NOMO-1 (cell line): ENCODE results near the gene OGDH.
"Not testable (repeated sequence)": the region's sequence is repeated elsewhere in the genome, so short reads cannot be mapped to it uniquely, and the experiment has no call there.

ENCODE experiments used
- DNase-seq, 2 experiments: peaks; one replicate each; lab custom pipeline; 2025; ENCODE audit not compliant: unreplicated experiment in 2 of 2; lab: John Stamatoyannopoulos, UW

The OGDH gene

DNA sequence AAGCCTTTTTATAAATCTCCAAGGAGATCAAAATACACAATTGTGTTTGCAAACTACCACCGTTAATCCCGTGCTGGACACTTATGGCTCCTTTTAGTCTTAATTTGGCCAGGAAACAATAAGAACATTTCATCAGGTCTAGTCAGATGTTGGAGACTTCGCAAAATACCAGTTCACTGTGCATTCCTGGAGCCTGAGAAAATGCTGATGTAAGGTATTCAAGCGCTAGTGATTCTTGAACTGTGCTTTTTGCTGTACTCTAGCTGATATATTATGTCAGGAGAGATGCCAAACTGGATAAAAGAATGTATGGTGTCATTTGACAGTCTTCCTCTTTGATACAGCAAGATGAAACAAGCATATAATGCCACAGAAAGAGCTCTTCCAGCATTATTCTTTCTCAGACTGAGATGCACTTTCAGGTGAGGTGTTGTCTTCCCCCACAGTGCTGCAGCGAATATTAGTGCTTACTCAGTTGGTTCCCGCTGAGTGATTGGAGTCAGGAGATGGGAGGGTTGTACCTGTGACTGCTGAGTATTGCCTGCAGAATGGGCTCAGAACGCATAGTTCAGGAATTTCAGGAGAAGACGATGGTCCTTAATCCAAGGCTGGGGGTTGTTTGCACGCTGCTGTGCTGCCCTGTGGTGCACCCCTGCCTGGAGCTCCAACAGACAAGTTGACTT lies 59.2 kb downstream of the OGDH start:
- no peak for DNase-seq

- DNase-seq = no peak
Observed at GRCh38 chr7:44666566-44666965, 60.1 kb downstream of the OGDH start.

DNA sequence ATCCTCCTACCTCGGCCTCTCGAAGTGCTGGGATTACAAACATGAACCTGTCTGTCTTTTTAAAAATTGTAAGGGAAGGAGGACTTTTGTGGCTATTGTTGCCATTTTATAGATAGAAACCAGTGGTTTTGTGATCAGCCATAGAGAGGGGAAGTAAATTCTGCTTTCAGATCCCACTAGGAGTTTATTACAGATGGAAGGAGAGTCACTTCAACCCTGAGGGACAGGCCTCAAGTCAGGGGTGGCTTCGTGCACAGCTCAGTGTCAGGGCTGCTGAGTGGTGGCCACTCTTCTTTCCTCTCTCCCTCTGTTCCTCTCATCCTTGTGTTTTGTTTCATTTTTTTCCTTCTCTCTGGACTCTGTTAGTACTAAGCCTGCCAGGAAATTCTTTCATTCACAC lies 60.8 kb downstream of the OGDH start:
- peak in 1 of 2 experiments; percentile 19 for DNase-seq

DNA sequence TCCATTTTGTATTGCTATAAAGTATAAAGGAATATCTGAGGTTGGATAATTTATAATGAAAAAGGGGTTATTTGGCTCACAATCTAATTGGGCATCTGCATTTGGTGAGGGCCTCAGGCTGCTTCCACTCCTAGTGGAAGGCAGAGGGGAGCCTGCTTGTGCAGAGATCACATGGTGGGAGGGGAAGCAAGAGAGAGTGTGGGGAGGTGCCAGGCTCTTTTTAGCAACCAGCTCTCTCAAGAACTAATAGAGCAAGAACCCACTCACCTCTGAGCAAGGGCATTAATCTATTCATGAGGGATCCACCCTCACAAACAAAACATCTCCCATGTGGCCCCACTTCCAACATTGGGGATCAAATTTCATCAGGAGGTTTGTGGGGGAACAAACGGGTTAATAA lies 64.6 kb downstream of the OGDH start:
- DNase-seq = no peak

- DNase-seq = no peak
Observed at GRCh38 chr7:44673324-44673723, 66.9 kb downstream of the OGDH start.

- no peak for DNase-seq
Observed at GRCh38 chr7:44673771-44674170, 67.3 kb downstream of the OGDH start.

DNA sequence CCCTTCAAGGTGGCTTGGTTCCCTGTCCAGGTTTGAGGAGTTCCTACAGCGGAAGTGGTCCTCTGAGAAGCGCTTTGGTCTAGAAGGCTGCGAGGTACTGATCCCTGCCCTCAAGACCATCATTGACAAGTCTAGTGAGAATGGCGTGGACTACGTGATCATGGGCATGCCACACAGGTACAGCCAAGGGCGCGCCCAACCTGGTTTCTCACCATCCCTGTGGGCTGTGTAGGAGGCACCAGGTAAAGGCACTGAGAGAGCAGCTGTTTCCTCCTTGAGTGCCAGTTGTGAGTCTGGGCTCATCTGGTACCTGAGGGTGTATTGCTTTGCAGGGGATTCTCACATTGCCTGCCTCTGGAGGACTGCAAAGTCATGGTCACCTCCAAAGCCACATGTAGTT lies 68.0 kb downstream of the OGDH start:
- no peak for DNase-seq

DNA sequence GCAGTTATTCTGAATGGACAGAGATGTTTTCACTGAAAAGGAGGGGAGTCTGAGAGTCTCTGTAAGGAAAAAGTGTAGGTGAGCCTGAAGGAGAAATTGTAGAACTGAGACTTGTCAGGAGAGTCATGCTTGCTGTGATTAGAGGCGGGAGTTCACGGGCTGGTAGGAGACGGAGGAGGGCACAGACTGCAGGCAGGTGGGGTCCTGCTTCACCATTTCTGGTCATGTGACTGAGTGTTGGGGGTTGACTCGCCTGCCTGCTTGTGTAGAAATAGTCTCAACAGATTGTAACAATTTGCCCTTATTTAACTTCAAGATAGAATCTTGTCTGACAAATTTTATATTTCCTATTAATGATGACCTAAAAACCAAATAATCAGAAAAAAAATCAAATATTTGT lies 70.3 kb downstream of the OGDH start:
- DNase-seq = no peak

- DNase-seq = no peak
Observed at GRCh38 chr7:44678101-44678470, 71.7 kb downstream of the OGDH start.

DNA sequence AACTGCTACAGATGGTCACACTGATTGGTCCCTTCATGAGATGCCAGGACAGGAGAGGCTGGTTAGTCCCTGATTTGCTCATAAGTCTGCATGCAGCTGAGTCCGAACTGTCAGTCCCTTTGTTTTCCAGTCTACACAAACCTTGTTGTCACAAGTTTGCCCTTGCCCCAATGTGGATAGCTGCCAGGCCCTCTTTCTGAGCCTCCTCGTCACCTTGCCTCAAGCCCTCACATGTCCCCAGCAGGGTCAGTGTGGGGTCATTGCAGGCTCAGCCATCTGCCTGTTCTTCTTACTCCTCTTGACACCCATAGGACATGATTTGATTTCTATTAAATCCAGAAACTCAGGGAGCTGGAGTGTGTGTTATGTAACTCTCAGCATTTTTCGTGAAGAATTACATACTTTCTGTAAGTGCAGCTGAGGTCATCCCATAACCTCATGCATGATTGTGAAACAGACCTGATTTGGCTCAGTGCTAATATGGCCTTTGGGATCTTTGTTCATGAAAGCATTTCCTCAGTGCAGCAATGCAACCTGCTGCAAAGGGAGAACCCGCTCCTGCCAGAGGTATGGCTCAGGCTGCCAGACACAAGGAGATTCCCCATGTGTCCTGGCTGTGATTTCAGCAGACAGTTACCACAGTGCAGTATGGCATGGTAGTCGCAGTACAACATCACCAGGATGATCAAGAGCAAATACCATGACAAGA lies 72.2 kb downstream of the OGDH start:
- DNase-seq = peak; percentile 26 to 58

DNA sequence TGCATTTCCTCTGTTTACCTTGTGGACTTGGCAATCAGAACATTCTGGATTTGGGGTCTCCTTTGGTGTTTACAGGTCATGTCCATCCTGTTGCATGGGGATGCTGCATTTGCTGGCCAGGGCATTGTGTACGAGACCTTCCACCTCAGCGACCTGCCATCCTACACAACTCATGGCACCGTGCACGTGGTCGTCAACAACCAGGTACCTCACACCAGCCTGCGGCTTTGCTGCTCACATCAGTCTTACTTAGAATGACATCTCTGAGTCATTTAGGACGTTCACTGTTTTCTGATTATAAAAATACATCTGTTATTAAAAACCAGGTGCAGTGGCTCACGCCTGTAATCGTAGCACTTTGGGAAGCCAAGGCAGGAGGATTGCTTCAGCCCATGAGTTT lies 75.2 kb downstream of the OGDH start:
- DNase-seq = no peak

DNA sequence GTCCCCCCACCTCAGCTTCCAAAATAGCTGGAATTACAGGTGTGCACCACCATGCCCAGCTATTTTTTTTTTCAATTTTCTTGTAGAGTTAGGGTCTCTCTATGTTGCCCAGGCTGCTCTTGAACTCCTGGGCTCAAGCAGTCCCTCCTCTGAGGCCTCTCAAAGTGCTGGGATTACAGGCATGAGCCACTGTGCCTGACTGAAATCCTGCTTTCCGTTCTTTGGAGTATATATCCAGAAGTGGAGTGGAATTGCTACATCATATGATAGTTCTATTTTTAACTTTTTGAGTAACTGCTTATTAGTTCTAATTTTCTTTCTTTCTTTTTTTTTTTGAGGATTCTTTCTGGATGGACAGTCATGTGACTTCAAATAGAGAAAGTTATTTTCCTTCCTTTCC lies 79.3 kb downstream of the OGDH start:
- DNase-seq = no peak

DNA sequence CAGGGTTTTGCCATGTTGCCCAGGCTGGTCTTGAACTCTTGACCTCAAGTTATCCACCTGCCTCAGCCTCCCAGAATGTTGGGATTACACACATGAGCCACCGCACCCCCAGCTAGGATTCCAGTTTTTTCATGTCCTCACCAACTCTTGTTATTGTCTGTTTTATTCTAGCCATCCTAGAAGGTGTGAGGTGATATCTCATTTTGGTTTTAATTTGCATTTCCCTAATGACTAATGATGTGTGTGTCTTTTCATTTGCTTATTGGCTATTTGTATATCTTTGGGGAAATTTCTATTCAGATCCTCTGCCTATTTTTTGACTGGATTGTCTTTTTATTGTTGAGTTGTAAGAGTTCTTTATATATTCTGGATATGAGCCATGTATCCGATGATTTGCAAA lies 83.0 kb downstream of the OGDH start:
- DNase-seq = no peak

DNA sequence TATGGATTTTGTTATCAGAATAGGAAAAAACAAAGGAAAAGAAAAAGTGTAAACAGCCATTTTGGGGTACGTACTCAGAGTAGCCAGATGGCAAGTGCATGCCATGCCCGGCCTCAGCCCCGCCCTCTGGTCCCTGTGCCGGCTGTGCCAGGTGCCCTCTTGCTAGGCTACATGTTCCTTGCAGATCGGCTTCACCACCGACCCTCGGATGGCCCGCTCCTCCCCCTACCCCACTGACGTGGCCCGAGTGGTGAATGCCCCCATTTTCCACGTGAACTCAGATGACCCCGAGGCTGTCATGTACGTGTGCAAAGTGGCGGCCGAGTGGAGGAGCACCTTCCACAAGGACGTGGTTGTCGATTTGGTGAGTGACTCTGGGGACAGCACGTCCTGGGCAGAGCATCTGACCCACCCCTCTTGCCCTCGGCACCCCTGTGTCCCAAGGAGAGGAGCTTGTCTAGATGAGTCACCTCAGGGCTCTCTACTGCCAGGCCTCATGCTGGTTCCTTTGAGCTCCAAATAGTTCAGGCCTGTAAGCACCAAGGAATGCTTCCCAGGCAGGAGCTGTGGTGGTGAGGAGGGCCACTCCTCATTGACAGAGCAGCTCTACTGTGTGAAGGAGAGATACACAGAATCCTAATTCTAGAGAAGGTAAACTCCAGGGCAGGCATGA lies 87.3 kb downstream of the OGDH start:
- DNase-seq = no peak

- no peak for DNase-seq
Observed at GRCh38 chr7:44694326-44694725, 87.9 kb downstream of the OGDH start.

DNA sequence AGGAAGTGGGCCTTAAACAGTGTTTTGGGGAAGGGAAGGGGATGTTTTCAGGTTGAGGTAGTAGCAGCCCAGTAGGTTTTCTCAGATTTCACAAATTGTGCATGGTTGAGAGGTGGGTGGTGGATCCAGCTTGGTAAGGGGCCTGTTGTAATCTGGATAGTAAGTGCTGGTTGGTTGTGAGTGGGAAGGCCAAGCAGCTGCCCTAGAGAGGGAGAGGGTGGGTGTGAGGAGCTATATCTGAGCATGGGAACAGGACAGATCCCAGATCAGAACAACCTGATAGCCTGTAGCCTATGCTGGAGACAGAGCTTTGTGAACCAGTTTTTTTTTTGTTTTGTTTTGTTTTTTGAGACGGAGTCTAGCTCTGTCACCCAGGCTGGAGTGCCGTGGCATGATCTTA lies 88.3 kb downstream of the OGDH start:
- no peak for DNase-seq

GRCh38 chr7:44695756-44696155 lies 89.3 kb downstream of the OGDH start:
- no peak for DNase-seq

DNA sequence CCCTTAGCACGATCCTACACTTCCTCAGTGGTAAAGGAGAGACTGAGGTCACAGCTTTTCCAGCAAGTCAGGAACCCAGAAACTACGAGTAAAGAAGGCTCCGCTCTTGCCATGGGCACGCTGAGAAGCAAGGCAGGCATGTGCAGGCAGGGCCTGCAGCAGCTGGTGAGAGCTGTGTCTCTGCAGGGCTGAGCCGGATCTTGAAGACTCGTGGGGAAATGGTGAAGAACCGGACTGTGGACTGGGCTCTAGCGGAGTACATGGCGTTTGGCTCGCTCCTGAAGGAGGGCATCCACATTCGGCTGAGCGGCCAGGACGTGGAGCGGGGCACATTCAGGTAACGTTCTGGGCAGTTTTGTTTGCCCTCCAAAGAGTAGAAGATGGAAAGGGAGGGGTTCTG lies 90.3 kb downstream of the OGDH start:
- no peak for DNase-seq

DNA sequence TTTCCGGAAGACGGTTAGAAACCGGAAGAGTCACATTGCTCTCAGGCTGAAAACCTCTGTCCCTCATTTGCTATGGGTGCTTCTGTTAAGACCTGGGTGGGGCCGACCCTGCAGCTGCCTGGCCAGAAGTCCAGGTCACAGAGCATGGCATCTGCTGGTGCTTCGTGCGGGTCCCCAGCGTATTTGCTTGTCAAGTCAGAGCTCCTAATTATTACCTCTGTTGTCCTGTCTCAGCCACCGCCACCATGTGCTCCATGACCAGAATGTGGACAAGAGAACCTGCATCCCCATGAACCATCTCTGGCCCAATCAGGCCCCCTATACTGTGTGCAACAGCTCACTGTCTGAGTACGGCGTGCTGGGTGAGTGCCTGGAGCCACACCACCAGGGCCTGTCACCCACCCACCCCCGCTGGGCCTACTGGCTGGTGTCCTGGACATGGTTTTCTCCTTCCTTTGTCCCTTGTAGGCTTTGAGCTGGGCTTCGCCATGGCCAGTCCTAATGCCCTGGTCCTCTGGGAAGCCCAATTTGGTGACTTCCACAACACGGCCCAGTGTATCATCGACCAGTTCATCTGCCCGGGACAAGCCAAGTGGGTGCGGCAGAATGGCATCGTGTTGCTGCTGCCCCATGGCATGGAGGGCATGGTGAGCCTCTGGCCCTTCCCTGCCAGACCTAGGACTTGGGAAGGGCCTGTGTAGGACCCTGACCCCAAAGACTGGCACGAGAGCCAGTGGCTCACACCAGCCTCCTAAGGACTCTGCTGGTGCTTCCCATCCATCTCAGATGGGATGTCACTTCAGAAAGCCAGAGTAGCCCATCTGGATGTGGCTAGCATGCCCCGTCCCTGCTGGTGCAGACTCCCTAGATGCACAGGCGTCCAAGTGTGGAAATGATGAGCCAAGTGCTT lies 91.0 kb downstream of the OGDH start:
- DNase-seq = no peak

DNA sequence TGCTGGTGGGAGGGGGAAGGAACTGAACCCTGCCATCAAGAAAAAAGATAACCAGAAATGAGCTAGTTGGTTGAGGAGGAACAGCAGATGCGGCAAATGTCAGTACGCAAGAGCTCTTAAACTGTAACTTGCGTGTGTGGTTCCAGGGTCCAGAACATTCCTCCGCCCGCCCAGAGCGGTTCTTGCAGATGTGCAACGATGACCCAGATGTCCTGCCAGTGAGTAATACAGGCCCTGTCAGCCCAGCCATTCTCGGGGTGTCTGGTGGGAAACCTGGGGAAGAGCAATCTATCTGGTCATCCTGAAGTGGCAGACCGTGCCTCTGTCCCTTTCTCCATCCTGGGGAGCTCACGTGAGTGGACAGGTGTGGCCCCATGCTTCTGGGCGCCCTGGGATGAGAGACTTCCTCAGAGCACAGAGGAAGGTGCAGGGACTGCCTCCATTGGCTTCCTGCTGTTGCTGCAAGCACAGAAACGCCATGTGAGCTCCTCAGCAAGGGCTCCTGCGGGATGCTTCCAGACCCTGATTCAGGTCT lies 91.7 kb downstream of the OGDH start:
- DNase-seq = no peak

- DNase-seq = not testable (repeated sequence)
Observed at GRCh38 chr7:44699598-44699997, 93.2 kb downstream of the OGDH start.
